Daoy (cell line): Measurements from ENCODE around the gene ZBP1. TPM values are rescaled to one million over a fixed set of nuclear protein-coding genes. Genes with fewer than 3 reads are reported as not detected.
"Not testable (repeated sequence)": the region's sequence is repeated elsewhere in the genome, so short reads cannot be mapped to it uniquely, and the experiment has no call there.

Source experiments
- DNase-seq: peaks from one replicate; pipeline ENCODE4 v3.0.0-alpha.2; 2015; ENCODE audit warnings: low read depth
- total RNA-seq: library from RNA; depleted of rRNA; stranded (reverse); fragments of >200 nt; shearing (Covaris generic); gene quantifications from 2 replicates; pipeline ENCODE4 v1.2.3, GENCODE V29; 2014

Gene ZBP1
- total RNA-seq, 1 experiment from 2014 or later: 0.11 TPM

DNA sequence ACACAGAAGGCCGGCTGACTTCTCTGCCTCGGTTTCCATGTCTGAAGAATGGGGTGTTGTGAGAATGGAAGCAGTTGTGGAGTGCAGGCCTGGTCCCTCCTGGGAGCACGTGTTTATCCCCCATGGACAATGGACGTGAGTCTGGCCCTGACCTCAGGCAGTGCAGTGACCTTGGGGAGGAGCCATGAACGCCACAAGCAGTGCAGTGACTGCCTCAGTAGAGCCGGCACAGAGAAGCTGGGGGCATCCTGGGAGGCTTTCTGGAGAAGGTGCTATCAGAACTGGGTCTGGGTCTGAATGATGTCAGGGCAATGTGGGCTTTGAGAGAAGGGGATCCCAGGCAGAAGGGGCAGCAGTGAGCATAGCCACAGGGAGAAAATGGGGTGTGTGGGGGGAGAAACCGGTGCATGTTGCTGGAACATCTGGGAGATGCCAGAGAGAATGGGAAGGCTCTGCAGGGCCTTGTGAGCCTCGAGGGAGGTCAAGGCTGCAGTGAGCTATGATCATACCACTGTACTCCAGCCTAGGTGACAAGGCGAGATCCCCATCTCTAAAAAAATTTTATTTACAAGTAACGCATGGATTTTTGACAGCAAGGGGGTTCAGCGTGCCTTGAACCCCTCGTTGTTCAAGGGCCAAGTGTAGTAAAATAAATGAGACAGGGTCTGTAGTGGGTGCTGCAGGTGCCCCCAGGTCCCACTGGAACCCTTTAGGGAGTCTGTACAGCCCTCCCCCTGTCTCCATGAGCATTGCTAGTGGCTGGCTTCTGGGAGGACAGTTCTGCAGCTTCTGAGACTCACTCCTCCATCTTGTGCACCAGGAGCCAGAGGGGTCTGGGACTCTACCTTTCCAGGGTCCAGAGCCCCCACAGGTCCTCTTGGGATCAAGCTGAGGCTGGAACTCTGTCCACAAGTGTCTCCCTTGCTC is 27.0 kb upstream of the ZBP1 start:
- no peak for DNase-seq

DNA sequence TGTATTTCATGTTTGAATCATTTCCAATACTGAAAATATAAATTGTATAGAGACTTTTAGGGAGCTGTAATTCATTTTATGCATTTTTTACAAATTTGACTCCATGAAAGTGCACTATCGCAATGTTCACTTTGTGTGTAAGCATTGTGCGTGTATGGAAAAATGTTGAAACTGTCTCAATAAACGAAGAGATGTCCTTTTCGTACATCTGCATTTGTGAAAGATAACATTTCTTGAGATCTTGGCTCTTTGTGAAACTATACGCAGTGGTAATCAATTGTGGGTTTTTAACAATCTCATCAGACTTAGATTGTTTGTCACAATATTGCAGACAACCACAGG is 18.6 kb upstream of the ZBP1 start:
- DNase-seq: no peak

GRCh38 chr20:57638173-57638894 is 18.1 kb upstream of the ZBP1 start:
- peak; percentile 58 for DNase-seq

GRCh38 chr20:57633945-57634491 is 13.8 kb upstream of the ZBP1 start:
- DNase-seq: no peak

DNA sequence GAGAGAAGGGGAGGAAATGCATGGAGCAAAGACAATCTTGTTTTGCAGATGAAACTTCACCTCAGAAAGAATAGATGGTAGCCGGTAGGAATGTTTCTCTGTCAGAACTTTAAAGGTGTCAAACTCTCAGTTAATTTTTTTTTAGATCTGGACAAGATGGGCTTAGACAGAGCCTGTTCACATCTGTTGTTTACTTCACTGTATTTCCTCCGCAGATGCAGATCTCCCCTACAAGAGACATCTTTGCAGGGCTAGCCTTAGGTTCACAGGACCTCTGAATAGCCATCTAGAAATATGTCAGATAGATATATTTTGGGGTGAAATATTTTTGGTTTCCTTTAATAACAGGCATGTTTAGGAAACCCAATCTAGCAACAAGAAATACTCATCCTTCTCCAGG is 12.1 kb upstream of the ZBP1 start:
- DNase-seq: no peak

DNA sequence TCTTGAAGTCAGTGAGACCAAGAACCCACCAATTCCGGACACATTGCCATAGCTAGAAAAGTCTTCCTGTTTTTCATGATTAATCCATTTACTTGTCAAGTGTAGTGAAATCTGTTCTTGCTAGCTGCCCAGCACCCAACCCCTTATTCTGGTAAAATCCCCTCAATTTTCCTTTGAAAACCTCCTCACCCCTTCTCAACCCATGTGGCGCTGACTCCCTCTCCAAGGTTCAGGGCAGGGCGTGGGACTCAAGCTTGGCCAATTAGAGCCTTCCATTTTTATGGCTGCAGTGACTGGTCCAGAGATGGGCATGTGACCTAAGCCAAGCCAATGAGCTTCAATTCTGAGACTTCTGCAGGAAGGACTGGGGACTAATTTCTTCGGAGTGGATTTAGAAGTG is 9.8 kb upstream of the ZBP1 start:
- DNase-seq: no peak

- not testable (repeated sequence) for DNase-seq
Observed at GRCh38 chr20:57629491-57629901, 9.3 kb upstream of the ZBP1 start.

DNA sequence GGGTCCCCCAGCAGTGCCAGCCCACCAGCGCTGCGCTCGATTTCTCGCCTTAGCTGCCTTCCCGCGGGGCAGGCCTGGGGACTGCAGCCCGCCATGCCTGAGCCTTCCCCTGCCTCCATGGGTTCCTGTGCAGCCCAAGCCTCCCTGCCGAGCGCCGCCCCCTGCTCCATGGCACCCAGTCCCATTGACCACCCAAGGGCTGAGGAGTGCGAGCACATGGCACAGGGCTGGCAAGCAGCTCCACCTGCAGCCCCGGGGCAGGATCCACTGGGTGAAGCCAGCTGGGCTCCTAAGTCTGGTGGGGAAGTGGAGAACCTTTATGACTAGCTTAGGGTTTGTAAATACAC is 8.7 kb upstream of the ZBP1 start:
- DNase-seq: not testable (repeated sequence)

GRCh38 chr20:57628047-57628961 is 8.1 kb upstream of the ZBP1 start:
- DNase-seq: peak; percentile 46

GRCh38 chr20:57627339-57627738 is 7.1 kb upstream of the ZBP1 start:
- DNase-seq: no peak

- DNase-seq: no peak
Observed at GRCh38 chr20:57625978-57626377, 5.8 kb upstream of the ZBP1 start.

DNA sequence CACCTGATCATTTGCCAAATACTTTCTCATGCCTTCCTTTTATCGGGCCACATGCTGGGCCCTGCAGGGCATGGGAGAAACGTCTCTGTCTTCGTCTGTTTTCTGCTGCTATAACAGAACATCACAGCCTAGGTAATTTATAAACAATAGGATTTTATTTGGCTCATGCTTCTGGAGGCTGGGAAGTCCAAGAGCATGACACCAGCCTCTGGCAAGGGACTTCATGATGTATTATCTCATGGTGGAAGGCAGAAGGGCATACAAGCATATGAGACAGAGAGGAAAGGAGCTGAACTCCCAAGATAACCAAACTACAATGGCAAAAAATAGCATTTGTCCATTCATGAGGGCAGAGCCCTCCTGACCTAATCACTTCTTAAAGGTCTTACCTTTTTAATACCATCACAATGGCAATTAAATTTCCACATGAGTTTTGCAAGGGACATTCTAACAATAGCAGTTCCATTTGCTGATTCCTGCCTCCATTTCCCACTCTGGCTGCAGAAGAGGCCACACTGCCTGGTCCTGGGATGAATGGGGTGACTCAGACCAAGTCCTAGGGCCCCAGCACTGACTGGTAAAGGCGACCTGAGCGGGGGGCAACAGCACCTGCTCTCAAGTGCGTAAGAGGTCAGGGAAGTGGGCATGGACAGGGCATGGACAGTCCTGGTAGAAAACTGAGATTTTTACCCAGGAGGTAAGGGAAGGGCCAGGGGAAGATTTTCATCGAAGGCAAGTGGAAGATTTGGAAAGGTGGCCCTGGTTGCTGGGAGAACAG is 5.1 kb upstream of the ZBP1 start:
- no peak for DNase-seq

DNA sequence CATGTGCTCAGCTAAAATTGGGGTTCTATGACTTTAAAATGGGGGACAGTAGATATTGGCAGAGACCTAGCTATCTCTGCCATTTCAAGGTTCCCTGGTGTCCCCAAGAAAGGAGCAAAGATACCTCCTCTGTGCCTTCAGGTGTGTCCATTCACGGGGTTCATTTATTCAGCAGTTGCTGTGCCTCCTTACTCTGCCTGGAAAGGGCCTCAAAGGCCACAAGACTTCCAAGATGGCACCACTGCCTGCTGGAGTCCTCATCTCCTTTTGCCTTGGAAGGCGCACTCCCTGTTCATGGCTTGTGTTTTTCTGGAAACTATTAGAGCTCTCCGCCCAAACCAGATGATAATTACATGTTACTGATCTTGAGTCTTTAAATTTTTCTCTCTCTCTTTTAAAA is 3.9 kb upstream of the ZBP1 start:
- DNase-seq: no peak

- peak; percentile 80 for DNase-seq
Observed at GRCh38 chr20:57622579-57623381, 2.6 kb upstream of the ZBP1 start.

- no peak for DNase-seq
Observed at GRCh38 chr20:57622201-57622570, 2.0 kb upstream of the ZBP1 start.

DNA sequence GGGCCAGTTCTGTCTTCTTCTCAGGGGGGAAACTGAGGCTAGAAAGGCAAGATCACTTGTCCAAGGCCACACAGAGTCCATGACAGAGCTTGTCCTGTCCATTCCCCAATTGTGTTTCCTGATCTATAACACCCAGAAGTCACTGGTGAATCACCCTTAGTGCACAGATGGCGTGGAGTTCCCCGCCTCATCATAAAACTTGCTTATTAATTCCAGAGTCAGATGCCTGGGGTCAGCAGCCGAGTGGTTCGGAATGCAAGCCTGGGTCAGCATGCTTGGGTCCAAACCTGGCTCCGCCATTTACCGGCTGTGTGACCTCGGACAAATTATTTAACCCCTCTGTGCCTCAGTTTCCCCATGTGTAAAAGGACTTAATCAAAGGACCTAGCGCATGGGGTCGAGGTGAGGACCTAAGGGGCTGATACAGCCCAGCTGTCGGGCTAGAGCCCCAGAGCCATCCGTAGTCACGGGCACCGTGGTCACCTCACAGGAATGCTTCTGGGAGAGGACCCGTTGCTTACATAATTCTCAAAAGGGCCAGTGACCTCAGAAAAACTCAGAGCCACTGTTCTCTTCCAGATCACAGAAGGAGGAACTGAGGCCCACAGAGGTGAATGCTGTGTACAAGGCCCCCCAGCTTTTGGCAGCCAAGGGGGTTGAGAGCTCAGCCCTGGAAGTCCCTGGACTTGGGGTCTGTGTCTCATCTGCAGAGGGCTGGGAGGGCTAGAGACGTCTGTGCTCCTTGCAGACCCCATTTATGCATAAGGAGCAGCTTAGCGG is 1.4 kb upstream of the ZBP1 start:
- DNase-seq: no peak

- no peak for DNase-seq
Observed at GRCh38 chr20:57620999-57621398, 773 bp upstream of the ZBP1 start.

DNA sequence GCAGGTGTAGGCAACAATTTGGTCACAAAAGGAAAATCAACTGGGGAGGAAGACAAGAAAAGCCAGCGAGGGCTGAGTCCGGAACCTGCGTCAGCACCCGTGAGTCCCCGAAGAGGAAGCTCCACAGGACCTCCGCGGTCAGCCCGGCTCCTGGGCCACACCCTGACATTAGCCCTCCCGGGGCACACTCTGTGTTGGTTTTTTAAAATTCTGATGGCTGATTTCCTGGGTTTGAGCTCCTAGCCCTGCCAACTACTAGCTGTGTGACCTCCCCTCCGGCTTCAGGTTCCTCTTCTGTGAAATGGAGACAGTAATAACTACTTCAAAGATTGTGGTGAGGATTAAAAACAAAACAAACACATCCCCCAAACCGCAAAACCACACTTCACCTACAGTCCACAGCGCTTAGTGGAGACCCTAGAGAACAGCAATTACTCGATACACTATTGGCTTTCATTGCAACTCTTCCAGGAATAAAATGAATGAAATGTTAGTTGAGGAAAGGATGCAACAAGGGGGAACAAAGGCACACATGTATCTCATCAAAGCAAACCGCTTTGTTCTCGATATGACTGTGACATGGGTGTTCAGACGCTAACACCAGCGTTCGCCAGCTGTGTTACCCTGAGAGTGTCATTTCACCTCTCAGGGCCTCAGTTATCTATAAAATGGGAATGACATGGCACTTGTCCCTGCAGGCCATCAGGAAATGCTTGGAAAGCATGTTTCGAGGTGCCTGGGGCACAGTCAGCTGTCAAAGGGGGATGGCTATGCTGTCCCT is 985 bp downstream of the ZBP1 start:
- DNase-seq: peak; percentile 58

DNA sequence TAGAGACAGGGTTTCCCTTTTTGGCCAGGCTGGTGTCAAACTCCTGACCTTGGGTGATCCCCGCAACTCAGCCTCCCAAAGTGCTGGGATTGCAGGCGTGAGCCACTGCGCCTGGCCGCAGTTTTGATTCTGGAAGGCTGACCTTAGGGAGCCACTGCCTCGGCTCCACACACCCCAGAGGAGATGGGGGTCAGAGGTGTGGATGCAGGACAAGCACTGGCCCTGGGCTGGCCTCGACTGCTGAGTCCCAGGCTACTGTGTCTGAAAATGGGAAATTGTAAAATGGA is 1.5 kb downstream of the ZBP1 start:
- no peak for DNase-seq
